Measurements from ENCODE around the gene TPD52L1.

- TF ChIP-seq POLR2A (IDR thresholded peaks at IDR 0.05) (no peak), CTCF (IDR thresholded peaks at IDR 0.05) (no peak)
Observed at GRCh38 chr6:125219361-125219895, 65.9 kb downstream of the TPD52L1 start.

Data from testis (tissue), 2 donors.